ENCODE measurements around the gene PDCD1.

DNA sequence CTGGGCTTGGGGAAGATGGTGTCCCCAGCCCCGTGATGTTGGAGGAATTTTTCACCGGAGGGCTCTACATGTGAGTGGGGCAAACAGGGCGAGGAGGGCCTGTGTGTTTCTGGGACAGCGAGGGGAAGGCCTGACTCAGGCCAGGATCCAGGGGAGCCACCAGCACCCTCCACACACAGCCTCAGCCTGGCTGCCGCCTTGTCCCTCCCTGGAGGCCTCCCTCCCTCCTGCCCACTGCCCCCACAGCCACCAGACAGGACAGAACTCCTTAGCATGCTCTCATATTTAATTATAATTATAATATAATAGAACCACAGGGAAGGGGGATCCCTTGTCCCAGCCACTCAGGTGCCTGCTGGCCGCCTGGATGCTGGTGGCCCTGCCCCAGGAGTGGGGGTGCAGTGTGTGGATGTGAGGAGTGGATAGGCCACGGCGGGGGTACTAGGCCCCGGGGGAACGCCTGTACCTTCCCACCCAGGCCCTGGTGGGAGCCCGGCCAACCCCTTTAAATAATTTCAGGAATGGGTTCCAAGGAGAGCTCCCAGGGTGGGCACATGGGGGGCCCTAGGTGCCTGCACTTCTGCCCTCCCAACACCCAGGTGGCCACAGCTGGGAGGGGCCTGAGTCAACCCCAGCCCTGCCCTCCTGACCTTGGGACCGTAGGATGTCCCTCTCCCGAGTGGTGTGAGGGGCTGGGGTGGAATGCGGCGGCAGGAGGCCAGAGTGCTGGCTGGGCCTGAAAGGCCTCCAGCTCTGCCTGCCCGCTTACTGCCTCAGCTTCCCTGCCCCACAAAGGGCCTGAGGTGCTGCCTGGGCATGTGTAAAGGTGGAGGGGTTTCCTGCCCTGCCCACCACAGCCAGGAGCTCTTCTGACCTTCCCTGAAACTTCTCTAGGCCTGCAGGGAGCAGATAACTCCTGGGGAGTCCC is 8.8 kb downstream of the PDCD1 start:
- TF ChIP-seq CTCF (conservative IDR thresholded peaks at IDR 0.05 in 1 of 2, IDR thresholded peaks at IDR 0.05 in 1 of 2; ENCODE audit: low read depth in 1 of 2, low read length in 2 of 2) (no peak), EZH2 (IDR thresholded peaks at IDR 0.05; ENCODE audit: low read length, missing control alignments) (no peak)
